A549 (cell line): Measurements from ENCODE around the gene NXNL1.

ENCODE experiments used
- CTCF ChIP-seq: fragments of >200 bp; sonication (Bioruptor Twin); formaldehyde crosslinking; IDR thresholded peaks from 3 replicates; pipeline ENCODE4 v1.5.1; 2016
- ESRRA ChIP-seq: fragments of 150-350 bp; IDR thresholded peaks from 2 replicates; pipeline ENCODE4 v1.6.1; 2014; ENCODE audit warnings: mild to moderate bottlenecking, low read length, borderline replicate concordance
- TF ChIP-seq, protein P1 (sequence below): IDR thresholded peaks from 2 replicates; pipeline ENCODE4 v1.6.1; 2012; ENCODE audit warnings: low read depth, borderline replicate concordance

GRCh38 chr19:17473041-17473440, 12.3 kb upstream of the NXNL1 start:
- TF ChIP-seq ESRRA (no peak), CTCF (no peak)
- TF ChIP-seq, protein P1, sequence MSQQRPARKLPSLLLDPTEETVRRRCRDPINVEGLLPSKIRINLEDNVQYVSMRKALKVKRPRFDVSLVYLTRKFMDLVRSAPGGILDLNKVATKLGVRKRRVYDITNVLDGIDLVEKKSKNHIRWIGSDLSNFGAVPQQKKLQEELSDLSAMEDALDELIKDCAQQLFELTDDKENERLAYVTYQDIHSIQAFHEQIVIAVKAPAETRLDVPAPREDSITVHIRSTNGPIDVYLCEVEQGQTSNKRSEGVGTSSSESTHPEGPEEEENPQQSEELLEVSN, result no peak
